GM12872 (cell line): ENCODE measurements around the gene JAK1.

Experiments
- CTCF ChIP-seq: IDR thresholded peaks from 3 replicates; pipeline ENCODE4 v1.5.1; 2011; ENCODE audit warnings: low read depth, mild to moderate bottlenecking, low read length, moderate library complexity; ENCODE audit not compliant: insufficient read depth

Gene JAK1

GRCh38 chr1:64875606-64876005, 90.7 kb downstream of the JAK1 start:
- no peak for TF ChIP-seq CTCF

- TF ChIP-seq CTCF = no peak
Measured at GRCh38 chr1:64875101-64875500, 91.2 kb downstream of the JAK1 start.

- no peak for TF ChIP-seq CTCF
Measured at GRCh38 chr1:64874666-64875065, 91.7 kb downstream of the JAK1 start.

GRCh38 chr1:64873576-64873975, 92.8 kb downstream of the JAK1 start:
- no peak for TF ChIP-seq CTCF

GRCh38 chr1:64872067-64872466, 94.3 kb downstream of the JAK1 start:
- TF ChIP-seq CTCF = no peak

GRCh38 chr1:64871256-64871655, 95.1 kb downstream of the JAK1 start:
- no peak for TF ChIP-seq CTCF

DNA sequence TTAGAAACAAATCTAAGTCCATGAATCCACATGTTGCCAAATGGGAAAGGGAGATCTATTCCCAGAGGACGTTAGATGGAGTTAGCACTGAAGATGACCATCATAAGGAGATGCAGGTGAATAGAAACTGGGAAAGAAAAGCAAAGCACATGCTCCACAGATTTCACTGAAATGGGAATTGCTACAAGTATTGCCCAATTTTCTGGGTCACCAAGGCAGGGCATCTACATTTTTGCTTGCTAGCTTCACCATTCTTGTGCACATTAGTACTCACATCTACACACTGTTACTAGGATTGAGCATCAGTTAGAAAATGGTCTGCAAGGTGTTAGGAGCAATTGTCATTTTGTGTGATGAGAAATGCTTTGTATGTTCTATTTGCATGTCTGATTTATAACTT, 99.1 kb downstream of the JAK1 start:
- TF ChIP-seq CTCF = no peak

DNA sequence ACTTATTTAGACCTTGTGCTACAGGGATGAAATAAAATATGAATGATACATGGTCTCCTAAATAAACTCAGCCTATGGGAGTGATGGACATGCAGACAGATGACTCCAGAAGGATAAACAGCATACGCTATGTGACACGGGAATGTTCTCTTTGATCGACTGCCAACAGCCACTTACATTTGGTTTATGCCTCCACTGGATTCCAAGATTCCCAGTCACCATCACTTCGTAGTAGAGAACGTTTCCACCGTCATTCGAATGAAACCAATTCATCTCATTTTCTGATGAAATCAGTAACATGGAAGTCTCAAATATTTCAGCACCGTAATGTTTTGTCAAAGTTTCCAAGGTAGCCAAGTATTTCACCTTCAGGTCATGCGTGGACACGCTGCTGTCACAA, 99.7 kb downstream of the JAK1 start:
- TF ChIP-seq CTCF = no peak
